Measurements from ENCODE around the gene SFRP2.

Gene SFRP2

GRCh38 chr4:153798420-153798819 is 9.5 kb upstream of the SFRP2 start:
- DNase-seq (ENCODE audit: low spot score): no peak

GRCh38 chr4:153794006-153794405 is 5.1 kb upstream of the SFRP2 start:
- no peak for DNase-seq (ENCODE audit: low spot score)

DNA sequence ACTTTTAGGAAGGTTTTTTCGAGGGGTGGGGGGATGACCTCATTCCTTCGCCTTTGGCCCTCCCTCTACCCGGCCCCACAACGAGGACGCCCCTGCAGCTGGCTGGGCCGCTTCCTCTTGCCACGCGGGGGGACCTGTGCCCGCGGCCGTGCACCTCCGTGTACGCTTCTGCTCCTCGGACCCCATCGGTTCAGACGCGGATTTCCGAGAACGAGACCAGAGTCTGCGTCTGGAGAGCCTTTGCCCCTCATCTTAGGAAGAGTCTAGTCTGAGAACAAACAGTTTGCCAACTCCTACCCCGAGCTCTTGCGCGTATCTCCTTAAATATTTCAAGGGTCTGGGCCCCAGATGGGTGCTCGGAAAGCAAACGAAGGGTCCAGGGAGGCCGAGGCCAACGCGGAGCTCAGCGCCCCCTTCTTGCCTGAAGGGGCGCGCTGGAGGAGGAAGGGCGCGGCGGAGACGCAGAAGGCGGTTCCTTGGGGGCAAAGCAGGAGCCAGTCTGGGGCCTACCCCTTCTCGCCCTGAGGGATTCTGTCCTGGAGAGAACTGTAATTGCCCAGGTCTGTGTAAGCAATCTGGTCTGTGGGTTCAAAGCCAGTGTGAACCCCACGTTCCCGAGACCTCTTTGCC is 3.9 kb upstream of the SFRP2 start:
- DNase-seq (ENCODE audit: low spot score): no peak

GRCh38 chr4:153791746-153792617 is 3.1 kb upstream of the SFRP2 start:
- peak; percentile 70 for DNase-seq (ENCODE audit: low spot score)

GRCh38 chr4:153790962-153791551 is 2.2 kb upstream of the SFRP2 start:
- peak; percentile 35 for DNase-seq (ENCODE audit: low spot score)

DNA sequence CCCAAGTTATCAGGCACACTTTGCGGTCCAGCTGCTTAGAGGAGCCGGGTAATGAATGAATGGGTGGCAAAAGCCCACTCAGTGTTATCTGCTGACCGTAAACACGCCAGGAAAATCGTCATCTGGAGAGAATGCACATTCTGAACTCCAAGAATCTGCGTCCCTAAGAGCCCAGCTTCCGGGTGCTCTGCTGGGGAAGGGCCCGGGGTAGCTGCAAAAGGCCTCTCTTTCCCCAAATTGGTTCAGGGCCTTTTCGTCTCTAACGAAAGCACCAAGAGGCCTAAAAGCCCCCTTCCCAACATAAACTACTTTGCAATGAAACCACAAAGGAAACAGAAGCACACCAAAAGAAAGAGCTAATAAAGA is 1.6 kb upstream of the SFRP2 start:
- no peak for DNase-seq (ENCODE audit: low spot score)

DNA sequence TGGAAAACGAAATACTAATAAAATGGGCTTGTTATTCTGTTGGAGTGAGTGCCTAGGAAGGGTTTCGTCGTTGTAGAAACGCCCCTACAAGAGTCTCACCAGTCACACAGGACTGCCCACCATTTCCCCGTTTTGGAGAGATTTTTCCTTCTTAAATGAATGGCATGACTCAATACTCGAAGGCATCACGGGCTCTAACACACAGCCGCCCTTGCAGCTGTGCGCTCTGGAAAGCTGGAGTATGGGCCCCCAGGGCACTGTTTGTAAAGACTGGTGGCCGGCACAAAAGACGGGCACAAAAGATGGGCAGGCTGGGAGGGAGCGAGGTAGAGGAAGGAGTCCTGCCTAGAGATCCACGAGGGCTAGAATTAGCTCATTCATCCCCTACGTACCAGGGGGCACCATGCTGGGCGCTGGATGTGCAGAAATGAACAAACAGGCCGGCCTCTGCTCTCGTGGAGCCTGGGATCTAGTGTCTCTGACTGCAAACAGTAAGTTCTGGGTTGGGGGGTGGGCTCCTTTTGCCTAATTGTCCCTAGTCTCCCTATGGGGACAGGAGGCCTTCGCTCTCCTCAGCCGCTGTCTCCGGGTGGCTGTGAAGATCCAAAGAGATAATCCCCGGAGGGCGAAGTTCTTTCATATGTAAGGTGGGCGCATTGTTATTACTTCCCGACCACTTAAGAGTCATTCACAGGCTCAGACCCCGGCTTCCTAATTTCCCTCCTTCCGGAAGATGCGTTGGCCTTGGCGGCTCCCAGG is 1.0 kb upstream of the SFRP2 start:
- no peak for DNase-seq (ENCODE audit: low spot score)

DNA sequence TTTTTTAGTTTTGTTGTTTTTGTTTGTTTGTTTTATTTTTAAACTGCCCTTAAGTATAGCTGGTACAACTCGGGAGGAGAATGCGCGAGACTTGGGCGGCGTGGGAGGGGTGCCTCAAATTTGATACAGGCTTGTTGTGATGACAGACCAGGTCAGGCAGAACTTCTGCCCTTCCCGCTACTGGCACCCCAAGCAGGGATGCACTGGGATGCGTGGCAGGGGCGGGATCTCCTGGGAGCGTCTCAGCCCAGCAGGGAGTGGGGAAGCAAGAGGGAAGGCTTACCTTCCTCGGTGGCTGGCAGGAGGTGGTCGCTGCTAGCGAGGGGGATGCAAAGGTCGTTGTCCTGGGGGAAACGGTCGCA is 851 bp downstream of the SFRP2 start:
- no peak for DNase-seq (ENCODE audit: low spot score)

DNA sequence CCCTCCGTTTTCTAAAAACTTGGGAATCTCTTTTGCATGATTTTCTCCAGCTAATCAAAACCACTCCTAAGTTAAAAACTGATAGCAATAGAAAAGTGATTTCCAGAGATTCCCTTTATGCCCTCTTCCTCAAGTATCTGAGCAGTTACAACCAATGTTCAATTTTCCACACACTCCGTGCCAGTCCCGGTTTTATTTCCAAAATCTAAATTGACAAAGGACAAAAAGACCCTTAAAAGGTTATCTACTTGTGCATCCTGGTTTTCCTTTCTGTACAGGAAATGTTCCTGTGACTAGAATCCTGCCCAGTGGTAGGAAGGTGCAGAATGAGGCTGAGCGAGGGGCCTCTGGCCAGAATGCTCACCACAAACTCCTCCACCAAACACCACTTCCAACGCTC is 1.3 kb downstream of the SFRP2 start:
- no peak for DNase-seq (ENCODE audit: low spot score)

GRCh38 chr4:153787061-153787560 is 1.8 kb downstream of the SFRP2 start:
- DNase-seq (ENCODE audit: low spot score): no peak

GRCh38 chr4:153785910-153786721 is 2.8 kb downstream of the SFRP2 start:
- DNase-seq (ENCODE audit: low spot score): peak; percentile 36

- no peak for DNase-seq (ENCODE audit: low spot score)
Observed at GRCh38 chr4:153784166-153784699, 4.7 kb downstream of the SFRP2 start.

DNA sequence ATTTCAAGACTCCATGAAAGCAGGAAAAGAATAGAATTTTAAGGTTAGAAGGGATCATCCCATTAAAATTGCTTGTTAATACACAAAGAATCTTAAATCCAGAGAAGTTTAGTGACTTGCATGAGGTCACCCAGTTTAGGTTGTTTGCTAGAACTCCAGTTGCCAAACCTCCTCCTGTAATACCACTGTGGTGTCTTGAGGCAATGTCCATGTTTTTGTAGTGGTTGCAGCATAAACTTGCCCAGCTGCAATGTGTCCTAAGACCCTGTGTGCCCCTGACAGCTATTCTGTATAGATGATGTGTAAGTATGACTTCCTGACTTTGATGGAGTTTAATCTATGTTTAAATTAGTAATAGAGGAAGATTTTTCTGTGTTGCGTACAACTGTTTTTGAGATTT is 6.3 kb downstream of the SFRP2 start:
- no peak for DNase-seq (ENCODE audit: low spot score)

- no peak for DNase-seq (ENCODE audit: low spot score)
Observed at GRCh38 chr4:153781717-153782416, 7.0 kb downstream of the SFRP2 start.

DNA sequence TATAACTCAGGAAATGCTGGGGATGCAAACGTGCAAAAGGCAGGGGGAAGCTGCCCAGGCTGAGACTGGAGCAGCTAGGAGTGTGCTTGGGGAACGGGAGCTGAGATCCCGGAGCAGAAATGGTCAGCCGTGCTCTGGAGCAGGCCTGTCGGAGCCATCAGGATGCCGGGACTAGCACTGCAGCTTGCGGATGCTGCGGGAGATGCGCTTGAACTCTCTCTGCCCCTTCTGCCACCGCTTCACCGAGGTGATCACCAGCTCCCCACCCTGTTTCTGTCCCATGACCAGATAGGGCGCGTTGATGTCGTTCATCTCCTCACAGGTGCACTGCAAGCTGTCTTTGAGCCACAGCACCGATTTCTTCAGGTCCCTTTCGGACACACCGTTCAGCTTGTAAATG is 7.6 kb downstream of the SFRP2 start:
- DNase-seq (ENCODE audit: low spot score): no peak

DNA sequence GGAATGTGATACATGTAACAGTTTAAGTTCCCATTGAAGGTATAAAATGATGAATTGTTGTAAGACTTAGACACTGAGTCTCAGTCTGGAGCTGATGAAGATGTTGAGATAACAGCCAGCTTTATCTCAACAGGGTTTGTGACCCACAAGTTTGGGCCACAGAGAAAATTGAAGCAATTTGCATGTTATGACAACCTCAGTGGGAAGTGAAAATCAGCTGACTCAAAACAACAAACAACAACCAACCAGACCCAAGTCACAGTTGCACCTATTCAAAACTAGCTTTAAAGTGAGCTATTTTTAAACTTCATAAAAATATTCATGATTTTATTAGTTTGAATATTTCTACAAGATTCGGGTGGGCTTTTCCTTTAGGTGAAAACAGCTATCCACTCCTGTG is 8.0 kb downstream of the SFRP2 start:
- no peak for DNase-seq (ENCODE audit: low spot score)

- no peak for DNase-seq (ENCODE audit: low spot score)
Observed at GRCh38 chr4:153780221-153780620, 8.7 kb downstream of the SFRP2 start.

- no peak for DNase-seq (ENCODE audit: low spot score)
Observed at GRCh38 chr4:153778383-153778782, 10.5 kb downstream of the SFRP2 start.

GRCh38 chr4:153777421-153777820 is 11.5 kb downstream of the SFRP2 start:
- DNase-seq (ENCODE audit: low spot score): no peak

DNA sequence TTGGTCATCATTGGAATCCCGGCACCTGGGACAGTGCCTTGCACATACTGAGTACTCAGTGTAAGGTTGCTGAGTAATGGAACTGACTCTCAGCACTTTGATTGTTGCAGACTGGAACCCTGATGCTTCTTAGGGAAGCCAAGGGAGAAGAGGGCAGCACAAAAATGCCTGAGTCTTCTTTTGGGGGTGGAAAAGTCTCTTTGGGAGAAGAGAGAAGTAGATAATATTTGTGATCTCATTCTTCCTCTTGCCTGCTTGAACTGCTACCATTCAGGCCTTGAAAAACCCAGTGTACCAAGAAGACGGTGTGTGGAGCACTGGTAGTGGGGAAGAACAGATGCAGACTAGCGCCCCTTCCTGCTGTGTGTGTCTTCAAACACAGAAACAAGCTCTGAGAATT is 12.3 kb downstream of the SFRP2 start:
- no peak for DNase-seq (ENCODE audit: low spot score)

- DNase-seq (ENCODE audit: low spot score): no peak
Observed at GRCh38 chr4:153773236-153773690, 15.6 kb downstream of the SFRP2 start.
